NCI-H2081 treated with DMSO at 0.1 percent for 48 hours (cell line): Measurements from ENCODE around the gene COL6A2.
"Not testable (repeated sequence)": the region's sequence is repeated elsewhere in the genome, so short reads cannot be mapped to it uniquely, and the experiment has no call there.

ENCODE experiments used
- DNase-seq: peaks from one replicate; lab custom pipeline; 2025; lab: John Stamatoyannopoulos, UW

The COL6A2 gene

DNA sequence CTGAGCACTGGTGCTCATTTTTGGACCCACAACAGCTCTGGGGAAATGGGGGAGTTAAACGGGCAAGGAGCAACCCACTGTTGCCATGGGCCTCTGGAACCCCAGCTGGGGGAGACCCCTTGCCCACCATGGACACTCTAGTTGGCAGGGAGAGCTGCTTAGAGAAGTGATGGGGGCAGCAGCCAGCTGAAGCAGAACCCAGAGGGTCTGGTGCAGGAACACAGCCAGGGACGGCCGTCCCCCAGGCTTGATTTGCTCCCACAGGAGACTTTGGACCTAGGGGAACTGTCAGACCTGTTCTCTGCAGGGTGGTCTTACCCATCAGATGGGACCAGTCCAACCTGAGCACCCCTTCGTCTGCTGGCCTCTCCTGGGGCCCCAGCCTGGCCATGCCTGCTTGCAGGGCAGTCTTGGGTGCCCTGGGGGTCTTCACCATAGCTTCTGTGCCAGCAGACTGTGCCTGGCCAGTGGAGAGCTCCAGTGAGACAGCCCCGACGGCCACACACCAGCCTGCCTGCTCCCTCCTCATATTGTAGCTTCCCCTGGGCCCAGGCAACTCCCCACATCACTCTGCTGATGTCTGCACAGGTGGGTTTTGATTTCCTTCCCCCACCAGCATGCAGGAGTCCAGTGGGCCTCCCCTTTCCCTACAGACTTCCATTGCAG, 75.1 kb downstream of the COL6A2 start:
- DNase-seq = no peak

- no peak for DNase-seq
Observed at GRCh38 chr21:46173573-46173972, 75.7 kb downstream of the COL6A2 start.

- DNase-seq = not testable (repeated sequence)
Observed at GRCh38 chr21:46176443-46177129, 78.7 kb downstream of the COL6A2 start.

GRCh38 chr21:46178961-46179360, 81.0 kb downstream of the COL6A2 start:
- DNase-seq = no peak
